GM13977 (cell line): ENCODE measurements around the gene KIF26B.

ENCODE experiments used
- DNase-seq: peaks from one replicate; pipeline ENCODE4 v3.0.0; 2012; ENCODE audit warnings: low spot score
- in situ Hi-C: fragments of 300-500 bp; cut with MboI; formaldehyde crosslinking; loops from one replicate; pipeline ENCODE4 v1.12.0; 2022; ENCODE audit warnings: low sequenced_read_pairs, low pct_unique_long_range_greater_than_20kb, mixed read lengths, inconsistent platforms; ENCODE audit not compliant: unreplicated experiment
- TF ChIP-seq, protein P1 (sequence below): IDR thresholded peaks from 2 replicates; pipeline ENCODE4 v1.5.1; 2012; ENCODE audit warnings: mild to moderate bottlenecking, control low read depth; ENCODE audit not compliant: insufficient read depth; ENCODE audit errors: extremely low read depth, missing control alignments

Gene KIF26B

DNA sequence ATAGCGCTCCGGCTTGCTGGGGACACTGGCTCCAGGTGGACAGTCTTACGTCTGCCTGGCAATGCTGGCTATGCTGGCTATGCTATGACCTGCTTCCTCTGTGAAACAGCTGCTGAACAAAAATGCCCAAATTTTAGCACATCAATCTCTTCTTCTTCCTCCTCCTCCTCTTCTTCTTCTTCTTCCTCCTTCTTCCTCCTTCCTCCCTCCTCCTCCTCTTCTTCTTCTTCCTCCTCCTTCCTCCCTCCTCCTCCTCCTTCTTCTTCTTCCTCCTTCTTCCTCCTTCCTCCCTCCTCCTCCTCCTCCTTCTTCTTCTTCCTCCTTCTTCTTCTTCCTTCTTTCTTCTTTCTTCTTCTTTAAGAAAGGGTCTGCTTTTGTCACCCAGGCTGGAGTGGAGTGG, 401.3 kb downstream of the KIF26B start:
- no peak for DNase-seq
- in situ Hi-C loops, result no loop called here
- TF ChIP-seq, protein P1, sequence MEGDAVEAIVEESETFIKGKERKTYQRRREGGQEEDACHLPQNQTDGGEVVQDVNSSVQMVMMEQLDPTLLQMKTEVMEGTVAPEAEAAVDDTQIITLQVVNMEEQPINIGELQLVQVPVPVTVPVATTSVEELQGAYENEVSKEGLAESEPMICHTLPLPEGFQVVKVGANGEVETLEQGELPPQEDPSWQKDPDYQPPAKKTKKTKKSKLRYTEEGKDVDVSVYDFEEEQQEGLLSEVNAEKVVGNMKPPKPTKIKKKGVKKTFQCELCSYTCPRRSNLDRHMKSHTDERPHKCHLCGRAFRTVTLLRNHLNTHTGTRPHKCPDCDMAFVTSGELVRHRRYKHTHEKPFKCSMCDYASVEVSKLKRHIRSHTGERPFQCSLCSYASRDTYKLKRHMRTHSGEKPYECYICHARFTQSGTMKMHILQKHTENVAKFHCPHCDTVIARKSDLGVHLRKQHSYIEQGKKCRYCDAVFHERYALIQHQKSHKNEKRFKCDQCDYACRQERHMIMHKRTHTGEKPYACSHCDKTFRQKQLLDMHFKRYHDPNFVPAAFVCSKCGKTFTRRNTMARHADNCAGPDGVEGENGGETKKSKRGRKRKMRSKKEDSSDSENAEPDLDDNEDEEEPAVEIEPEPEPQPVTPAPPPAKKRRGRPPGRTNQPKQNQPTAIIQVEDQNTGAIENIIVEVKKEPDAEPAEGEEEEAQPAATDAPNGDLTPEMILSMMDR, result no peak

DNA sequence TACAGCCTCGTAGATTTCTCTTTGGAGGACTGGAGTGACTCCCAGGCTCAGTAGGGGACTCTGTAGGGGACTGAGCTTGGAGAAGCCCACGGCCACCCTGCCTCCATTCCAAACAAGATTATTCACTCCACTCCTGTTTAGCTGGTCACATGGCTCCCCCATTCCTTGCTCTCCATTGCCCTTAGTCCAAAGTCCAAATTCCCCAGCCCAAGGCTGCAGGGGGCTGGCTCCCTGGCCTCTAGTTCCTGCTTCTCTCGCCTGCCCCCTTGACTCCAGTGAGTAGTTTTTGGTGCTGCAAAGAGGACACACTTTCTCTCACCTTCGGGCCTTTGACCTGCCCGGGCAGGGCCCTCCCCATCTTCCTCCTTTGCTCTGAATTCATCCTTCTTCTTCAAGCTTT, 403.3 kb downstream of the KIF26B start:
- TF ChIP-seq, protein P1, result no peak
- in situ Hi-C loops, result no loop called here
- no peak for DNase-seq

DNA sequence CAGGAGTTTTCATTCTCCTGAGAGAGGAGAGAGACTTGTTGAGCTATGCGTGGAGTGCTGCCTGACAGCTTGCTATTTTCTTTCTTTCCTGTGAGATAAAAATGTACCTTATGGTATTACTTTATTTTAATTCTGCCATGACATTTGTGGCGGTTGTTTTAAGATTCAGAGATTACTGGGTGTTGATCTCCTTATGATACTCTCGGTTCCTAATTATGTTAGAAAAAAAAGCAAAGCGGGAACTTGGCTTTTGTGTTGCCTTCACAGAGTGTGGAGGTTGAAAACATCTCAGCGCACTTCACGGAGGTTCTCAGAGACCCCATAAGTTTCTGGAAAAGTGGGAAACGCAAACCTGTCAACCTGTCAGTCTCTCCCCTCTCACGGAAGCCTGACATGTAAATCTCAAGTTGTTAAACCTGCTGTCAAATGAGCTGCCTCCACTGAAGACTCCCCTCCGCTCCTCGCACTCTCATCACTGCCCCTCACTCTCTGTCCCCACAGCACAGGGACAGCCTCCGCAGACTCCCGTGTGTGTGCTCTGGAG, 405.6 kb downstream of the KIF26B start:
- in situ Hi-C loops, result no loop called here
- TF ChIP-seq, protein P1, result no peak
- DNase-seq, result no peak

DNA sequence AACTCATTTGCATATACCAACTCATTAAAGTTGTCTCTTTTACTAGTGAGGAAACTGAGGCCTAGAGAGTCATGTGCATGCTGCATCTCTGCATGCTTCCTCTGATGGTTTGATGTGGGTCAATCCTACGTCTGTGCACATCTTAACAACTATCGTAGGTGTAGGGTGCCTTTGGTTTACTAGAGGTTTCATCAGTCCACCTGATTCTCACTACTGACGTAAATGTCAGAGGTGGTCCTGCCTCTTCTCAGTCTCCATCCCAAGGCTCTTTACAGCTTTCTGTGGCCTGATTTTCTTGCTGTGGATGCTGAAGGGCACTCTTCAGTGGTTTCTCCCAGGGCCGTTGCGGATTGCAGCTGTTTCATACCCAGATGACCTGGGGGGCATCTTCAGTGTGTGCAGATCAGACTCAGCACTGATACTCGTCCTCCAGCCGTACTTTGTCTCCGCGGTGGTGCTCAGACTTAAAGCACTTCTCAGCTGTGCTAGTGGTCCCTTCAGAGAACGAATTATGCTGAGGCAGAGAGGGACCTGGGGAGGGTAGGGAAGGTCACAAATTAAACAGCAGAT, 407.0 kb downstream of the KIF26B start:
- in situ Hi-C loops, result no loop called here

DNA sequence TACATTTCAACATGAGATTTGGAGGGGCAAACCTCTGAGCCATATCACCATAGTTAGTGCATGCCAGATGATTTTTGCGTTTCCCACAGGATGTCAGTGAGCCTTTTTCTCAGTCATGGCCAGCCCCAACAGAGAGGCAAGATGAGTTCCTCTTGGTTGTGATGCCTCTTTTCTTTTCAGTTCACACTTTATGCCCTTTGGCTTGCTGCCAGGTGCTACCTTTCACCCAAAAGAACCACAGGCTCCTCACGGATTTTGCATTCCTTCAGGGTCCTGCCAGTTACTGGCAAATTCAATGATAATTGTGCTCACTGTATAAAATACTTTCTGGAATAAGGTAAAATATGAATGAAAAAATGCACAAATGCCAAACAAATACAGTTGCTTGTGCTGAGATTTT, 411.3 kb downstream of the KIF26B start:
- in situ Hi-C loops, result no loop called here
- TF ChIP-seq, protein P1, result no peak
- DNase-seq, result no peak

More for the DNA sequence above, 407.0 kb downstream of the KIF26B start:
- no peak for DNase-seq
- TF ChIP-seq, protein P1, result no peak

DNA sequence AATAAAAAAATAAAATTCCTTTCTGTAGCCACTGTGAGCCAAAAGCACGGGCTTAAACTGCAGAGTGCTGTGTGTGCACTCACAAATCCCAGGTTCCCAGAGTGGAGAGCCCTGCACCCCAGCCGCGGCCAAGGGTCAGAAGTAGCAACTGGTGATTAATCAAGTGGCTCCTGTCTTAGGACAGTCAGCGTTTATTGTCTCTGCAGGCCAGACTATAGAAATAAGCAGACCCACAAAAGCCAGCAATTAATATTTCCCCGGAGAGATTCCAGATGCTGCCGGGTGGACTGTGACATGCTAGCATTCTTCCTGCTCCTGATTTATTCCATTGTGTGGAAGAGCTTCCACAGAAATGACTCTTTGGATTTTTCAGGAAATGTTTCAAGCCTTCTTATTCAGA, 412.2 kb downstream of the KIF26B start:
- no peak for DNase-seq
- TF ChIP-seq, protein P1, result no peak

More for the DNA sequence above, 412.2 kb downstream of the KIF26B start:
- in situ Hi-C loops, result no loop called here
